ENCODE results near the gene COL6A2. TPM values are rescaled to one million over a fixed set of nuclear protein-coding genes. Genes with fewer than 3 reads are reported as not detected.

The COL6A2 gene
- total RNA-seq (2021) (111 to 138 TPM (median 138 TPM) in 3 replicates), Bru-seq, nascent RNA (percentile 61 among the genes with signal in this experiment)
- long read RNA-seq, experiment 1, transcript COL6A2-201 (28 exons, 3,461 nt) = major isoform, 192 of 358 reads
- long read RNA-seq, experiment 1, partial matches to known transcripts = 92 of 358 reads
- long read RNA-seq, experiment 1, other reads (novel, unspliced or antisense) = 69 of 358 reads
- long read RNA-seq, experiment 2, partial matches to known transcripts = 84 of 145 reads
- long read RNA-seq, experiment 2, other reads (novel, unspliced or antisense) = 60 of 145 reads
- long read RNA-seq, experiment 3, partial matches to known transcripts = 5 of 6 reads
- long read RNA-seq, experiment 3, other reads (novel, unspliced or antisense) = 0 of 6 reads

GRCh38 chr21:46097336-46098293 lies at the start of gene COL6A2:
COL6A2 (plus strand) TSS chr21:46098112.
- DNase-seq (ENCODE audit: low spot score) (peak; percentile 77), ATAC-seq (peak; percentile 84)
- Mint-ChIP-seq H3K4me3 (peak within 1 kb of the TSS; percentile 76), H3K27ac (no peak within 1 kb of the TSS), H3K9me3 (peaks cover 26% of the 10 kb centered on the region), H3K27me3 (ENCODE audit: low read depth) (peaks cover 8% of the 10 kb centered on the region), H3K36me3 (peaks cover 29% of the 10 kb centered on the region), H3K4me1 (peaks cover 6% of the 10 kb centered on the region)
- TF ChIP-seq GTF2I (CRISPR knock-in tag; conservative IDR thresholded peaks at IDR 0.05) (no peak), HMGXB4 (CRISPR knock-in tag; IDR thresholded peaks at IDR 0.05) (peak; percentile 20; the same call in 1 of the 2 replicates), SP1 (CRISPR knock-in tag; conservative IDR thresholded peaks at IDR 0.05) (peak; percentile 60), ZBTB21 (CRISPR knock-in tag; IDR thresholded peaks at IDR 0.05; ENCODE audit: borderline replicate concordance) (0 out of 2 replicates have a peak, but pooled peaks have one; percentile 20), ZNF423 (CRISPR knock-in tag; IDR thresholded peaks at IDR 0.05) (0 out of 2 replicates have a peak, but pooled peaks have one; percentile 4)
- CTCF ChIA-PET = interaction anchor here (0.6 to 5.0 kb wide), 7 partner anchors 13 to 1580 kb away, joined by 3 to 33 read pairs (median 4); no protein-coding TSS in a partner anchor
- POLR2A ChIA-PET = no interaction called here

- H3K36me3 Mint-ChIP-seq = no peaks in the 10 kb centered on the region
- DNase-seq (ENCODE audit: low spot score) (no peak), ATAC-seq (peak; percentile 51)
- CTCF ChIA-PET = interaction anchor here (0.6 to 1.1 kb wide), 4 partner anchors 18 to 452 kb away, joined by 3 to 4 read pairs (median 3); no protein-coding TSS in a partner anchor
- H3K27me3 Mint-ChIP-seq (ENCODE audit: low read depth) = no peaks in the 10 kb centered on the region
- H3K27ac Mint-ChIP-seq = peak overlapping the region; percentile 66
- no peak overlapping the region for H3K4me3 Mint-ChIP-seq
- peaks cover 6% of the 10 kb centered on the region for H3K4me1 Mint-ChIP-seq
- H3K9me3 Mint-ChIP-seq = peaks cover 5% of the 10 kb centered on the region; the same call in 1 of the 2 replicates
- POLR2A ChIA-PET = no interaction called here
- TF ChIP-seq ZBTB43 (CRISPR knock-in tag; IDR thresholded peaks at IDR 0.05) = 0 out of 2 replicates have a peak, but pooled peaks have one; percentile 56
- TF ChIP-seq GABPB1 (CRISPR knock-in tag; IDR thresholded peaks at IDR 0.05) = no peak
- 0 out of 2 replicates have a peak, but pooled peaks have one; percentile 30 for TF ChIP-seq FOXP4 (CRISPR knock-in tag; IDR thresholded peaks at IDR 0.05)
- peak; percentile 48; the same call in 1 of the 2 replicates for TF ChIP-seq TEAD1 (CRISPR knock-in tag; IDR thresholded peaks at IDR 0.05)
- no peak for TF ChIP-seq ERG (CRISPR knock-in tag; IDR thresholded peaks at IDR 0.05)
- peak; percentile 61; the same call in 1 of the 2 replicates for TF ChIP-seq SP1 (CRISPR knock-in tag; conservative IDR thresholded peaks at IDR 0.05)
- 0 out of 2 replicates have a peak, but pooled peaks have one; percentile 50 for TF ChIP-seq NFE2L1 (CRISPR knock-in tag; IDR thresholded peaks at IDR 0.05)
- TF ChIP-seq MYBL2 (CRISPR knock-in tag; IDR thresholded peaks at IDR 0.05) = peak; percentile 60; the same call in 1 of the 2 replicates
- no peak for TF ChIP-seq JUN (CRISPR knock-in tag; IDR thresholded peaks at IDR 0.05)
- TF ChIP-seq NFATC4 (CRISPR knock-in tag; IDR thresholded peaks at IDR 0.05) = no peak
- no peak for TF ChIP-seq USF1 (CRISPR knock-in tag; IDR thresholded peaks at IDR 0.05)
- no peak for TF ChIP-seq ZSCAN18 (CRISPR knock-in tag; IDR thresholded peaks at IDR 0.05)
- no peak for TF ChIP-seq ZNF232 (CRISPR knock-in tag; IDR thresholded peaks at IDR 0.05)
- peak; percentile 98 for TF ChIP-seq ZNF423 (CRISPR knock-in tag; IDR thresholded peaks at IDR 0.05)
- TF ChIP-seq GRHL2 (CRISPR knock-in tag; IDR thresholded peaks at IDR 0.05; ENCODE audit: insufficient replicate concordance, severe bottlenecking) = no peak
- TF ChIP-seq MLX (CRISPR knock-in tag; IDR thresholded peaks at IDR 0.05) = no peak
Measured at GRCh38 chr21:46048926-46049889, 48.7 kb upstream of the COL6A2 start.
